ENCODE measurements around the gene RALGPS1. TPM values are rescaled to one million over a fixed set of nuclear protein-coding genes. Genes with fewer than 3 reads are reported as not detected.

Gene RALGPS1
- total RNA-seq, 1 donor from 2014 or later = 21.7 TPM

DNA sequence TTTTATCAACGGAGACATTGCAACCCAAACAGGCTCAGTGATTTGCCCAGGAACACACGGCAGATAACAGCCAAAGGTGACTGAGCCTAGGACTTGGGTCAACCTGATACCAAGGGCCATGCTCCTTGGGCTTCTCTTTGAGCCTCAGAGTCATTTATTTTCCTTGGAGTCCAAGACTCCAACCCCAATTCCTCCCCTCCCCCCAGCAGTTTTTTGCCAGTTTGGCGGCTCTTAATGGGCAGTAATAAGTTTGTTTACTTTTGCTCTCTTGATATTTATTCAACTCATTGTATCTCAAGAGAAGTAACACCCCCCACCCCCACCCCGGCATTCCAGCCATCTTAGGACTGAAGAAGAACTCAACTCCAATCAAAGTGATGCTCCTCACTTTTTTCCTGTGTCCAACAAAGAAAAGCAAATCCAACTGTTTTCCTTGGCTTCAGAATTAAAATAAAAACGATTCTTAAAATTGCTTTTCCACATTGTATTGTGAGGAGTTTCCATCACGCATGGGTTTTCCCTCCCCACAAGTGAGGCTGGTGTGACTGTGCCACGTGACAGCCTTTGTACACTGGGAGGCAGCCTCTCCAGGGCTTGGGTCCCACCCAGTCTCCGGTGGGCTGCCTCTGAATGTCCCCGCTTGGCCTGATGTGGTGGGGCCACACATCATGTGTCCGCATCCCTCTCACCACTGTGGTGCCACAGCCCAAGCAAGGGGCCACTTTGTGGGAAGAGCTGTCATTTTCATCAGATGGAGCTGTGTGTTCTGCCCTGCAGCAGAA is 198.8 kb downstream of the RALGPS1 start:
- TF ChIP-seq, protein P1, sequence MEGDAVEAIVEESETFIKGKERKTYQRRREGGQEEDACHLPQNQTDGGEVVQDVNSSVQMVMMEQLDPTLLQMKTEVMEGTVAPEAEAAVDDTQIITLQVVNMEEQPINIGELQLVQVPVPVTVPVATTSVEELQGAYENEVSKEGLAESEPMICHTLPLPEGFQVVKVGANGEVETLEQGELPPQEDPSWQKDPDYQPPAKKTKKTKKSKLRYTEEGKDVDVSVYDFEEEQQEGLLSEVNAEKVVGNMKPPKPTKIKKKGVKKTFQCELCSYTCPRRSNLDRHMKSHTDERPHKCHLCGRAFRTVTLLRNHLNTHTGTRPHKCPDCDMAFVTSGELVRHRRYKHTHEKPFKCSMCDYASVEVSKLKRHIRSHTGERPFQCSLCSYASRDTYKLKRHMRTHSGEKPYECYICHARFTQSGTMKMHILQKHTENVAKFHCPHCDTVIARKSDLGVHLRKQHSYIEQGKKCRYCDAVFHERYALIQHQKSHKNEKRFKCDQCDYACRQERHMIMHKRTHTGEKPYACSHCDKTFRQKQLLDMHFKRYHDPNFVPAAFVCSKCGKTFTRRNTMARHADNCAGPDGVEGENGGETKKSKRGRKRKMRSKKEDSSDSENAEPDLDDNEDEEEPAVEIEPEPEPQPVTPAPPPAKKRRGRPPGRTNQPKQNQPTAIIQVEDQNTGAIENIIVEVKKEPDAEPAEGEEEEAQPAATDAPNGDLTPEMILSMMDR (IDR thresholded peaks at IDR 0.05) = no peak
- Mint-ChIP-seq H3K27me3 (no peaks in the 10 kb centered on the region), H3K36me3 (ENCODE audit: low read depth) (no peaks in the 10 kb centered on the region), H3K9me3 (no peaks in the 10 kb centered on the region), H3K4me1 (peaks cover 15% of the 10 kb centered on the region), H3K4me3 (no peak overlapping the region), H3K27ac (no peak overlapping the region)
- no peak for ATAC-seq (ENCODE audit: low read depth)
- intact Hi-C loops (cut with micrococcal nuclease) = no loop called here
- ChIA-PET CTCF (interaction anchor here (1.5 kb wide), 1 partner anchor 101 kb away, joined by 3 read pairs; no protein-coding TSS in a partner anchor), POLR2A (no interaction called here)
- no peak for DNase-seq

DNA sequence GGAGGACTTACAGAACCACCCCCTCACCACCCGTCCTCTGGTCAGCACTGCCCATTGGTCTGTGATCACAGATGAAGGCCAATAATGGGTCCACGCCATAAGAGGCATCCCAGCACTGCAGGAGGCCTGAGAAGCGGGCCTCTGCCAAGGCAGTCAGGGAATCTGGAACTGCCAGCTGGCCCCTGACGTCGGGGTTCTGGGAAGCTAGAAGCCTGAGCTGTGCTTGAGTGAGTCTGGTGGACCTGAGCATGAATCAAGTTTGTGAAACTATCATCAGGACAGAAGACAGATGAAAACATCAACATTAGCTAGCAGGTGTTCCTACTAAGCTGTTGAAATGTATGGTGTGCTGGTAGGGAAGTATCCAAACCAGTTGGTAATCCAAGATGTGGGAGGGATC is 200.0 kb downstream of the RALGPS1 start:
- Mint-ChIP-seq H3K4me3 (no peak overlapping the region), H3K9me3 (no peaks in the 10 kb centered on the region), H3K4me1 (peaks cover 26% of the 10 kb centered on the region), H3K27me3 (no peaks in the 10 kb centered on the region), H3K36me3 (ENCODE audit: low read depth) (no peaks in the 10 kb centered on the region), H3K27ac (no peak overlapping the region)
- POLR2A ChIA-PET = no interaction called here
- intact Hi-C loops (cut with micrococcal nuclease) = no loop called here
- ATAC-seq (ENCODE audit: low read depth) = no peak
- TF ChIP-seq, protein P1 (IDR thresholded peaks at IDR 0.05) = no peak
- no peak for DNase-seq
- CTCF ChIA-PET = interaction anchor here (1.5 kb wide), 1 partner anchor 100 kb away, joined by 3 read pairs; no protein-coding TSS in a partner anchor

DNA sequence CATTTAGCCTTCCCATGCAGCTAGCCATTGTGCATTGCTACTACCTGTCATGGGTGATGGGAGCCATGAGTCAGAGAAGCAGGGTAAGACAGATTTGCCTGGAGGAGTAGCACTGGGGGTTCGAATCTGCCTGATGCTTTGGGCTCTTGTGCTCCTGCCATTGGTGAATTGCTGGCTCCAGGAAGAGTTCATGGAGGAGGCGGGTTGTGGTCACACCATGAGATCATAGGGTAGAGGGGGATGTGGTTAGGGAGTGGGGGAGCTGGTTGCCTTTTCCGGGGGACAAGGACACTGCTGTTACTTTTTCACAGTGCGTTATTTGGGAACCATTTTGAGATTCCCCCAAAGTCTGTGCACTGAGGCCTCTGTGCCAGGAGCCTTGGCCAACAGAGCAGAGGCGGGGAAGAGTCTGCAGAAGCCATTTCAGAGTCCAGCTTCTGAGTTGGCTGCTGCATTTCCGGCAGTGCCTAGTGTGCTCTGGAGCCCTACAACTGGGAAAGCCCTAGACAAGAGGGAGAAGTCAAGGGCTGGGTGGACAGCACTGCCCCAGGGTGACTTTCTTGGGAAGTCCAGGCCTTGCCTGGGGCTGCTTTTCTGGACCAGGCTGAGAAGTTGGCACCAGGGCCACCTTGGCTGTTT is 201.6 kb downstream of the RALGPS1 start:
- TF ChIP-seq, protein P1 (IDR thresholded peaks at IDR 0.05) = no peak
- ChIA-PET CTCF (interaction anchor here (1.2 kb wide), 1 partner anchor 175 kb away, joined by 3 read pairs; no protein-coding TSS in a partner anchor), POLR2A (no interaction called here)
- H3K4me1 Mint-ChIP-seq = peaks cover 30% of the 10 kb centered on the region
- DNase-seq = no peak
- H3K4me3 Mint-ChIP-seq = no peak overlapping the region
- no peak for ATAC-seq (ENCODE audit: low read depth)
- no peaks in the 10 kb centered on the region for H3K36me3 Mint-ChIP-seq (ENCODE audit: low read depth)
- no peaks in the 10 kb centered on the region for H3K9me3 Mint-ChIP-seq
- intact Hi-C loops (cut with micrococcal nuclease) = no loop called here
- H3K27me3 Mint-ChIP-seq = peaks cover 3% of the 10 kb centered on the region
- H3K27ac Mint-ChIP-seq = no peak overlapping the region

DNA sequence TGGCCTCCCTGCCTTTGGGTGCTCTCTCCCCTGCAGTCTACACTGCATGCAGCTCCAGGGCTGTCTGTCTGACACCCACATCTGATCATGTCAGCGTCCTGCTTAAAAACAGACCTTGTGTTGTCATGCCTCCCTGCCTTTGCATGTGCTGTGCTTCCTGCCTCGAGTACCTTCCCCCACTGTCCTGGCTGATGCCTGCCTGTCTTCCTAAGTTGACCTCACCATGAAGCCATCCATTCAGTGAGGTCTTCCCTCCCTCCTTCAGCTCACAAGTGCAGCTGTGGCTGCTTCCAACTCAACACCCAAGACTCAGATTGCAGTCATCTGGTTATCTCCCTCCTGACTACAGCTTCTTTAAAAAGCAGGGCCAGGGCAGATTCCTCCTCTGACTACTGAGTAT is 202.4 kb downstream of the RALGPS1 start:
- Mint-ChIP-seq H3K27ac (no peak overlapping the region), H3K27me3 (peaks cover 5% of the 10 kb centered on the region), H3K4me1 (peaks cover 35% of the 10 kb centered on the region), H3K36me3 (ENCODE audit: low read depth) (no peaks in the 10 kb centered on the region), H3K9me3 (no peaks in the 10 kb centered on the region), H3K4me3 (no peak overlapping the region)
- DNase-seq (no peak), ATAC-seq (ENCODE audit: low read depth) (no peak)
- ChIA-PET CTCF (interaction anchor here (1.2 kb wide), 1 partner anchor 176 kb away, joined by 3 read pairs; no protein-coding TSS in a partner anchor), POLR2A (no interaction called here)
- intact Hi-C loops (cut with micrococcal nuclease) = no loop called here
- TF ChIP-seq, protein P1 (IDR thresholded peaks at IDR 0.05) = no peak

DNA sequence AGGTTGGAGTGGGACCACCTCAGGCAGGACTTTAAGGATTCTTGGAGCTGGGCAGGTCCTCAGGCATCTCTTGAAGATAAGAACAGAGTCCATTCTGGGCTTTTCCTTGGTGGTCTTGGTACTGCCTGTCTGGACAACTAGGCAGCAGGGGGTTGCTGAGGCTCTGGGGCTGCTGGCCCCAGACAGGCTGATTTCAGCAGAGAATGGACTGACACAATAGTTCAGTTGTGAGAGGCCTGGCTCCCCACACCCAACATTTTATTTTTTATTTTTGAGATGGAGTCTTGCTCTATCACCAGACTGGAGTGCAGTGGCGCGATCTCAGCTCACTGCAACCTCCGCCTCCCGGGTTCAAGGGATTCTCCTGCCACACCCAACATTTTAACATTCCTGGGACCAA is 203.2 kb downstream of the RALGPS1 start:
- peaks cover 5% of the 10 kb centered on the region for H3K27me3 Mint-ChIP-seq
- ChIA-PET POLR2A (interaction anchor here (0.6 kb wide), 1 partner anchor 789 kb away, joined by 3 read pairs; no protein-coding TSS in a partner anchor), CTCF (no interaction called here)
- H3K9me3 Mint-ChIP-seq = no peaks in the 10 kb centered on the region
- TF ChIP-seq, protein P1 (IDR thresholded peaks at IDR 0.05) = no peak
- H3K27ac Mint-ChIP-seq = no peak overlapping the region
- no peak for ATAC-seq (ENCODE audit: low read depth)
- intact Hi-C loops (cut with micrococcal nuclease) = no loop called here
- no peak for DNase-seq
- H3K36me3 Mint-ChIP-seq (ENCODE audit: low read depth) = no peaks in the 10 kb centered on the region
- no peak overlapping the region for H3K4me3 Mint-ChIP-seq
- H3K4me1 Mint-ChIP-seq = peaks cover 38% of the 10 kb centered on the region
